IMR-90 (cell line): Measurements from ENCODE around the gene AGPAT3. TPM values are rescaled to one million over a fixed set of nuclear protein-coding genes. Genes with fewer than 3 reads are reported as not detected.

Experiments
- ATAC-seq: fragments of 200-7000 bp; cut with Tn5 transposase; 2 replicates; pipeline ENCODE4 v1.9.1; 2020; ENCODE audit warnings: low read depth, mild to moderate bottlenecking, moderate library complexity
- BruUV-seq: library from RNA; stranded (reverse); fragments of 400-500 nt; replicated peaks from 2 replicates; lab custom pipeline; 2021; lab: Mats Ljungman, UMichigan
- CTCF ChIA-PET: fragments of 300-600 bp; formaldehyde crosslinking; extraction: SDS; loops from one replicate; lab custom pipeline; 2021; ENCODE audit warnings: antibody characterized with exemption; lab: Yijun Ruan, JAX
- POLR2A ChIA-PET: fragments of 300-600 bp; sonication (Branson Sonifier 250); formaldehyde crosslinking; loops from one replicate; lab custom pipeline; 2022; ENCODE audit warnings: antibody characterized with exemption; ENCODE audit not compliant: unreplicated experiment; lab: Charles Lee
- DNase-seq: peaks from one replicate; pipeline ENCODE4 v3.0.0; 2013
- H2AFZ ChIP-seq: replicated peaks from 2 replicates; pipeline ENCODE3; 2013; ENCODE audit warnings: low read length, mild to moderate bottlenecking; ENCODE audit not compliant: poor library complexity
- H2AK5ac ChIP-seq: 2 replicates; pipeline ENCODE4 v1.6.1; 2013; ENCODE audit warnings: low read depth, low read length, inconsistent platforms
- H2AK9ac ChIP-seq: replicated peaks from 2 replicates; pipeline ENCODE3; 2013; ENCODE audit warnings: mild to moderate bottlenecking, low read depth, low read length, moderate library complexity; ENCODE audit not compliant: poor library complexity
- H2BK120ac ChIP-seq: 2 replicates; pipeline ENCODE4 v1.6.1; 2013; ENCODE audit warnings: low read depth, low read length, inconsistent platforms
- H2BK15ac ChIP-seq: 3 replicates; pipeline ENCODE4 v1.6.1; 2013; ENCODE audit warnings: low read depth, low read length, inconsistent platforms
- H2BK20ac ChIP-seq: 2 replicates; pipeline ENCODE4 v1.6.1; 2013; ENCODE audit warnings: low read depth, mild to moderate bottlenecking, inconsistent platforms, low read length, moderate library complexity
- H2BK5ac ChIP-seq: 2 replicates; pipeline ENCODE4 v1.6.1; 2013; ENCODE audit warnings: mild to moderate bottlenecking, low read depth, low read length, inconsistent platforms; ENCODE audit not compliant: poor library complexity, severe bottlenecking
- H3K14ac ChIP-seq: replicated peaks from 2 replicates; pipeline ENCODE4 v1.6.1; 2013; ENCODE audit warnings: low read depth, low read length, inconsistent platforms
- H3K18ac ChIP-seq: 2 replicates; pipeline ENCODE4 v1.6.1; 2013; ENCODE audit warnings: low read depth, low read length, control low read depth
- H3K23ac ChIP-seq: 2 replicates; pipeline ENCODE4 v1.6.1; 2013; ENCODE audit warnings: low read depth, low read length, inconsistent platforms
- H3K27ac ChIP-seq: 2 replicates; pipeline ENCODE4 v1.5.1; 2013; ENCODE audit warnings: mild to moderate bottlenecking, control low read depth, low read length; ENCODE audit not compliant: insufficient read depth
- H3K27me3 ChIP-seq: 2 replicates; pipeline ENCODE4 v1.6.1; 2013; ENCODE audit warnings: low read length; ENCODE audit not compliant: control insufficient read depth, insufficient read depth
- H3K36me3 ChIP-seq: 2 replicates; pipeline ENCODE4 v1.6.1; 2013; ENCODE audit warnings: low read length, mixed read lengths; ENCODE audit not compliant: control insufficient read depth, insufficient read depth
- H3K4ac ChIP-seq: 2 replicates; pipeline ENCODE4 v1.6.1; 2013; ENCODE audit warnings: low read depth, low read length, inconsistent platforms
- H3K4me1 ChIP-seq: 2 replicates; pipeline ENCODE4 v1.6.1; 2013; ENCODE audit warnings: low read length, mixed read lengths; ENCODE audit not compliant: control insufficient read depth, insufficient read depth
- H3K4me2 ChIP-seq: 2 replicates; pipeline ENCODE4 v1.6.1; 2013; ENCODE audit warnings: low read depth, mild to moderate bottlenecking, control low read depth, low read length, moderate library complexity
- H3K4me3 ChIP-seq: 2 replicates; pipeline ENCODE4 v1.5.1; 2013; ENCODE audit warnings: low read depth, mild to moderate bottlenecking, control low read depth, low read length, moderate library complexity; ENCODE audit not compliant: insufficient read depth
- H3K56ac ChIP-seq: 2 replicates; pipeline ENCODE4 v1.6.1; 2013; ENCODE audit warnings: low read length, inconsistent platforms; ENCODE audit not compliant: insufficient read depth; ENCODE audit errors: extremely low read depth
- H3K79me1 ChIP-seq, 2 experiments: 2 replicates each; pipeline ENCODE4 v1.6.1; 2013; ENCODE audit warnings: low read length in 2 of 2, inconsistent platforms in 1 of 2, low read depth in 1 of 2
- H3K9ac ChIP-seq: 2 replicates; pipeline ENCODE4 v1.6.1; 2013; ENCODE audit warnings: low read depth, low read length, control low read depth
- H3K9me1 ChIP-seq: 2 replicates; pipeline ENCODE4 v1.6.1; 2013; ENCODE audit warnings: low read length, inconsistent platforms; ENCODE audit not compliant: insufficient read depth
- H3K9me3 ChIP-seq: 2 replicates; pipeline ENCODE4 v1.6.1; 2013; ENCODE audit warnings: low read length; ENCODE audit not compliant: control insufficient read depth, insufficient read depth
- H4K20me1 ChIP-seq: 2 replicates; pipeline ENCODE4 v1.6.1; 2013; ENCODE audit warnings: low read length, inconsistent platforms; ENCODE audit not compliant: insufficient read depth
- H4K5ac ChIP-seq: 2 replicates; pipeline ENCODE4 v1.6.1; 2013; ENCODE audit warnings: mild to moderate bottlenecking, low read depth, low read length, control low read depth
- H4K8ac ChIP-seq, 2 experiments: 2 replicates each; pipeline ENCODE4 v1.6.1; 2013; ENCODE audit warnings: low read depth in 2 of 2, low read length in 2 of 2, control low read depth in 1 of 2, inconsistent platforms in 1 of 2
- H4K91ac ChIP-seq: 2 replicates; pipeline ENCODE4 v1.6.1; 2013; ENCODE audit warnings: low read depth, low read length, inconsistent platforms; ENCODE audit not compliant: insufficient read depth
- BHLHE40 ChIP-seq: fragments of 150-350 bp; IDR thresholded peaks from 2 replicates; pipeline ENCODE4 v1.6.1; 2016; ENCODE audit warnings: mild to moderate bottlenecking, low read depth, low read length
- CHD1 ChIP-seq: IDR thresholded peaks from 2 replicates; pipeline ENCODE4 v1.6.1; 2012; ENCODE audit warnings: low read depth, low read length, improper control_type of control experiment
- MAZ ChIP-seq: IDR thresholded peaks from 2 replicates; pipeline ENCODE4 v1.6.1; 2012; ENCODE audit warnings: low read depth, mild to moderate bottlenecking, low read length, improper control_type of control experiment, moderate library complexity, borderline replicate concordance
- MXI1 ChIP-seq: IDR thresholded peaks from 2 replicates; pipeline ENCODE4 v1.6.1; 2012; ENCODE audit warnings: low read depth, mild to moderate bottlenecking, low read length, moderate library complexity, borderline replicate concordance
- NFE2L2 ChIP-seq: fragments of 150-350 bp; IDR thresholded peaks from 2 replicates; pipeline ENCODE4 v1.6.1; 2016; ENCODE audit warnings: low read depth, mild to moderate bottlenecking, low read length
- POLR2A ChIP-seq: IDR thresholded peaks from 2 replicates; pipeline ENCODE4 v1.6.1; 2012; ENCODE audit warnings: mild to moderate bottlenecking, low read depth, low read length
- RFX5 ChIP-seq: IDR thresholded peaks from 2 replicates; pipeline ENCODE4 v1.8.0; 2012; ENCODE audit warnings: low read depth, mild to moderate bottlenecking, low read length, moderate library complexity
- WGBS, 2 experiments: methylation state at CpG; one replicate each; pipeline versions ENCODE4 v1.1.5 to v1.1.7; 2013; ENCODE audit warnings: missing lambda C conversion rate in 2 of 2; ENCODE audit not compliant: insufficient read length in 1 of 2; ENCODE audit errors: extremely low coverage in 2 of 2; 5-methylcytosine and 5-hydroxymethylcytosine counted together
- dilution Hi-C: fragments of 300-500 bp; cut with HindIII; formaldehyde crosslinking; loops from one replicate; pipeline ENCODE4 v1.14.3; 2018; ENCODE audit warnings: low sequenced_read_pairs; ENCODE audit not compliant: unreplicated experiment
- in situ Hi-C: fragments of 300-500 bp; cut with MboI; formaldehyde crosslinking; loops from 3 replicates; pipeline ENCODE4 v1.14.3; 2019; ENCODE audit warnings: low sequenced_read_pairs, inconsistent platforms, mixed read lengths
- intact Hi-C: fragments of 100-400 bp; cut with micrococcal nuclease; formaldehyde crosslinking; loops from 2 replicates; pipeline ENCODE4 v1.10.0; 2022
- polyA plus RNA-seq, 3 experiments: library from polyadenylated mRNA; depleted of rRNA; stranded (reverse); fragments of >200 nt; gene quantifications; 2 replicates each; pipeline ENCODE4 v1.2.3, GENCODE V29; 2012; ENCODE audit warnings: low replicate concordance in 1 of 3
- total RNA-seq: library from RNA; depleted of rRNA; stranded (reverse); fragments of >200 nt; gene quantifications from 2 replicates; pipeline ENCODE4 v1.2.3, GENCODE V29; 2012

The AGPAT3 gene
- total and polyA plus RNA-seq, 2 of the 4 experiments (the other 2 are of a cell fraction): 27.1 to 38.7 TPM

DNA sequence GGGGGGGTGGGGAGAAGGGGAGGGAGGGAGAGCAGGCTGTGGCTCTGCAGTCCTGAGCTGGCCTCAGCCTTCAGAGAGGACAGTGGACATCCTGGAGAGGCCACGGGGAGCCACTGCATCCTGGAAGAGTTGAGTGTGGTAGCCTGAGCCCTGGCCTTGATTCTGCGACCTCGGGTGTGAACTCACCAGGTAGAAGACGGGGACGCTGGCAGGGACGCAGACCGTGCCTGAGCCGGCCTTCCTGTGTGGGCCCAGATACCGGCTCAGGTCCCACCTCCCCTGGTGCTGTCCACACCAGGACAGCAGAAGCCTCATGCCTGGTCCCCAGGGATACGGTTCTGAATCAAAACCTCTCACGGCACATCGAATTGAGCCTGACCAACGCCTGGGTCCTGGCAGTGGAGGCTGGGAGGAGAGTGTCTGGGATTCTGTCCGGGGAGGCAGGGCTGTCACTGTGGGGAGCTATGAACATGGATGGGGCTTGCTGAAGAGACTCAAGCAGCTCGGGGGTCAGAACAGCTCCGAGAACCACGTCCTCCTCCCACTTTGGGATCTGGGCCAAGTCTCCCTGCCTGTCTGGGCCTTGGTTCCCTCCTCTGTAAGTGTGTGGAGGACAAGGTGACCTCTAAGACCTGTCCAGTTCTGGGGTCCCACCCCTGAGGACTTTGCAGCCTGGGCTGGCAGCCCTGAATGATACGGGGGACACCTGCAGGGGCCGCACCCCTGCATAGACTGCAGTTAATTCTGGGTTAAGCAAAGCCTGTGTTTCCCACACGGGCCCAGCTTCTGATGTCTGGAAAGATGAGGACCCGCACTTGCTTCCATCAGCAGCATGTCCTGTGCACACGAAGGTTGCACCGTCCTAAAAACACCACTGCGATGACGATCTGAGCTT, 45.3 kb upstream of the AGPAT3 start:
- Histone ChIP-seq H2AFZ (no peak overlapping the region), H2AK9ac (peak overlapping the region; percentile 16), H3K18ac (no peak overlapping the region), H3K4me1 (peaks cover 3% of the 10 kb centered on the region; the same call in 1 of the 2 replicates), H4K8ac (no peak overlapping the region), H2BK20ac (no peak overlapping the region), H3K9ac (no peak overlapping the region), H3K36me3 (no peaks in the 10 kb centered on the region), H3K4me3 (no peak overlapping the region), H2BK15ac (no peak overlapping the region), H3K4me2 (no peak overlapping the region), H4K5ac (no peak overlapping the region), H3K27ac (no peak overlapping the region), H2BK5ac (no peak overlapping the region), H4K91ac (no peak overlapping the region), H3K56ac (no peak overlapping the region), H3K4ac (no peak overlapping the region), H2AK5ac (no peak overlapping the region), H3K27me3 (no peaks in the 10 kb centered on the region; the same call in 1 of the 2 replicates), H3K23ac (no peak overlapping the region), H4K20me1 (no peaks in the 10 kb centered on the region), H3K9me1 (peaks cover 2% of the 10 kb centered on the region; the same call in 1 of the 2 replicates), H3K9me3 (peaks cover 10% of the 10 kb centered on the region), H3K14ac (no peak overlapping the region), H3K79me1 (no peaks in the 10 kb centered on the region), H2BK120ac (no peak overlapping the region)
- DNase-seq (no peak), ATAC-seq (no peak)
- intact Hi-C loops: no loop called here
- TF ChIP-seq MXI1: no peak
- TF ChIP-seq MAZ: no peak
- no peak for TF ChIP-seq NFE2L2
- no peak for TF ChIP-seq RFX5
- no peak for TF ChIP-seq BHLHE40
- no peak for TF ChIP-seq CHD1
- TF ChIP-seq POLR2A: no peak
- dilution Hi-C loops: no loop called here
- WGBS, 2 experiments: 81% methylated on average over 9 of the region's 25 CpGs; no CpG with 5 or more reads in 1 of the 2 experiments
- in situ Hi-C loops: no loop called here
- ChIA-PET POLR2A (no interaction called here), CTCF (no interaction called here)
- no TSS peak for BruUV-seq
